Body of pancreas (tissue), 4 donors: ENCODE results near the gene GP9.
"Not testable (repeated sequence)": the region's sequence is repeated elsewhere in the genome, so short reads cannot be mapped to it uniquely, and the experiment has no call there.

Experiments used
- CTCF ChIP-seq, 7 experiments: fragments of 450-650 bp in 4 of 7; fragments of 200-600 bp in 3 of 7; sonication (generic) in 3 of 7; IDR thresholded peaks; one replicate each; pipeline ENCODE4 v1.5.1; 2016 to 2019; ENCODE audit warnings: antibody characterized with exemption in 7 of 7
- POLR2A ChIP-seq, 3 donors: fragments of 450-650 bp; IDR thresholded peaks; one replicate each; pipeline ENCODE4 v1.6.1; 2016; ENCODE audit warnings: antibody characterized with exemption in 3 of 3, mild to moderate bottlenecking in 2 of 3

GRCh38 chr3:129111076-129111780, 50.6 kb downstream of the GP9 start:
- TF ChIP-seq CTCF, POLR2A (IDR thresholded peaks at IDR 0.05): not testable (repeated sequence)
